SK-N-SH (cell line): ENCODE results near the gene ASTL. TPM values are rescaled to one million over a fixed set of nuclear protein-coding genes. Genes with fewer than 3 reads are reported as not detected.
A peak's percentile ranks its signal among the peaks of the same experiment; 100 is the strongest.

Experiments used
- CTCF ChIA-PET: fragments of 300-600, 350-600 bp; formaldehyde crosslinking; extraction: SDS; loops from one replicate; lab custom pipeline; 2021; lab: Yijun Ruan, JAX
- POLR2A ChIA-PET: fragments of 350-600 bp; sonication (Branson Sonifier 250); formaldehyde crosslinking; extraction: SDS; loops from one replicate; lab custom pipeline; 2020; ENCODE audit warnings: antibody characterized with exemption, inconsistent platforms; lab: Yijun Ruan, JAX
- DNase-seq: peaks from one replicate; pipeline ENCODE4 v3.0.0; 2012
- H2AFZ ChIP-seq: fragments of 200-600 bp; sonication (generic); 2 replicates; pipeline ENCODE4 v1.8.1; 2016; ENCODE audit warnings: antibody characterized with exemption, mild to moderate bottlenecking, low read depth
- H3F3A ChIP-seq: fragments of 200-600 bp; sonication (generic); replicated peaks from 2 replicates; pipeline ENCODE3; 2016; ENCODE audit warnings: antibody characterized with exemption, mild to moderate bottlenecking; ENCODE audit not compliant: insufficient read depth
- H3K27ac ChIP-seq, 2 experiments: fragments of 200-500 bp in 1 of 2; fragments of 200-600 bp in 1 of 2; sonication (Bioruptor generic) in 1 of 2; sonication (generic), shearing (Covaris generic) in 1 of 2; 2 replicates each; pipeline versions ENCODE4 v1.5.1 to v1.6.1; 2014 to 2016; ENCODE audit warnings: low read depth in 2 of 2, inconsistent platforms in 1 of 2, low read length in 1 of 2, mild to moderate bottlenecking in 1 of 2, mixed read lengths in 1 of 2
- H3K27me3 ChIP-seq: fragments of 200-600 bp; sonication (generic), shearing (Covaris generic); 2 replicates; pipeline ENCODE4 v1.6.1; 2016; ENCODE audit warnings: mixed run types; ENCODE audit not compliant: insufficient read depth
- H3K36me3 ChIP-seq, 2 experiments: fragments of 200-500 bp in 1 of 2; fragments of 200-600 bp in 1 of 2; sonication (Bioruptor generic) in 1 of 2; sonication (generic) in 1 of 2; replicated peaks in 1 of 2; 2 replicates each; pipeline versions ENCODE3 to v1.5.1; 2014 to 2016; ENCODE audit warnings: low read length in 1 of 2, mild to moderate bottlenecking in 1 of 2; ENCODE audit not compliant: insufficient read depth in 2 of 2, control insufficient read depth in 1 of 2
- H3K4me1 ChIP-seq, 2 experiments: fragments of 200-500 bp in 1 of 2; fragments of 200-600 bp in 1 of 2; sonication (Bioruptor generic) in 1 of 2; sonication (generic), shearing (Covaris generic) in 1 of 2; 2 replicates each; pipeline versions ENCODE4 v1.5.1 to v1.6.1; 2014 to 2016; ENCODE audit warnings: low read depth in 1 of 2, low read length in 1 of 2, mixed run types in 1 of 2; ENCODE audit not compliant: insufficient read depth in 2 of 2, control insufficient read depth in 1 of 2
- H3K4me2 ChIP-seq: fragments of 200-600 bp; sonication (generic), shearing (Covaris generic); 2 replicates; pipeline ENCODE4 v1.6.1; 2017; ENCODE audit warnings: mixed run types
- H3K4me3 ChIP-seq, 2 experiments: fragments of 200-500 bp in 1 of 2; fragments of 200-600 bp in 1 of 2; sonication (Bioruptor generic) in 1 of 2; sonication (generic), shearing (Covaris generic) in 1 of 2; 2 replicates each; pipeline versions ENCODE4 v1.5.1 to v1.8.1; 2014 to 2016; ENCODE audit warnings: low read depth in 2 of 2, inconsistent platforms in 1 of 2, low read length in 1 of 2, mild to moderate bottlenecking in 1 of 2, mixed read lengths in 1 of 2, moderate library complexity in 1 of 2
- H3K79me2 ChIP-seq: fragments of 200-600 bp; sonication (generic); 2 replicates; pipeline ENCODE4 v1.8.1; 2017; ENCODE audit warnings: mild to moderate bottlenecking; ENCODE audit not compliant: insufficient read depth
- H3K9ac ChIP-seq: fragments of 200-600 bp; sonication (generic); 2 replicates; pipeline ENCODE4 v1.6.1; 2017; ENCODE audit warnings: mixed run types
- H3K9me2 ChIP-seq: fragments of 200-600 bp; sonication (generic); 2 replicates; pipeline ENCODE4 v1.6.1; 2017; ENCODE audit warnings: mixed run types
- H3K9me3 ChIP-seq: fragments of 200-600 bp; sonication (generic); 2 replicates; pipeline ENCODE4 v1.6.1; 2017; ENCODE audit warnings: mixed run types, mild to moderate bottlenecking, moderate library complexity
- H4K20me1 ChIP-seq: fragments of 200-600 bp; sonication (generic); 2 replicates; pipeline ENCODE4 v1.6.1; 2017; ENCODE audit warnings: mild to moderate bottlenecking, mixed run types; ENCODE audit not compliant: insufficient read depth
- CHD2 ChIP-seq: fragments of 150-350 bp; IDR thresholded peaks from 2 replicates; pipeline ENCODE4 v1.6.1; 2018; ENCODE audit warnings: low read length; ENCODE audit not compliant: partially characterized antibody
- EZH2phosphoT487 ChIP-seq: fragments of 200-600 bp; sonication (generic); IDR thresholded peaks from 2 replicates; pipeline ENCODE4 v1.6.1; 2017; ENCODE audit warnings: low read depth, mixed run types, mild to moderate bottlenecking, antibody characterized with exemption, moderate library complexity, borderline replicate concordance
- FOXJ3 ChIP-seq: sonication (generic); formaldehyde crosslinking; IDR thresholded peaks from 2 replicates; pipeline ENCODE4 v1.5.1; 2020; ENCODE audit warnings: mild to moderate bottlenecking, missing genetic modification reagents
- FOXM1 ChIP-seq: IDR thresholded peaks from 2 replicates; pipeline ENCODE4 v1.4.0; 2012; ENCODE audit warnings: low read depth, mild to moderate bottlenecking
- GABPA ChIP-seq: IDR thresholded peaks from 2 replicates; pipeline ENCODE4 v1.4.0; 2012; ENCODE audit warnings: low read depth, mild to moderate bottlenecking
- JUND ChIP-seq: IDR thresholded peaks from 2 replicates; pipeline ENCODE4 v1.4.0; 2012
- MXI1 ChIP-seq: IDR thresholded peaks from 2 replicates; pipeline ENCODE4 v1.6.1; 2012; ENCODE audit warnings: mild to moderate bottlenecking, low read depth, low read length, improper control_type of control experiment
- PBX3 ChIP-seq: IDR thresholded peaks from 2 replicates; pipeline ENCODE4; 2012
- RAD21 ChIP-seq: IDR thresholded peaks from 2 replicates; pipeline ENCODE4 v1.6.1; 2012; ENCODE audit warnings: mild to moderate bottlenecking, low read length
- SIN3A ChIP-seq: IDR thresholded peaks from 2 replicates; pipeline ENCODE4 v1.6.1; 2012; ENCODE audit warnings: low read depth, mild to moderate bottlenecking, low read length, moderate library complexity, borderline replicate concordance
- SMC3 ChIP-seq: IDR thresholded peaks from 2 replicates; pipeline ENCODE4 v1.6.1; 2012; ENCODE audit warnings: low read depth, low read length, improper control_type of control experiment
- TCF12 ChIP-seq: IDR thresholded peaks from 2 replicates; pipeline ENCODE4 v1.4.0; 2012
- WGBS: methylation state at CpG from one replicate; pipeline ENCODE4 v1.1.6; 2017; ENCODE audit warnings: low lambda C conversion rate; 5-methylcytosine and 5-hydroxymethylcytosine counted together
- polyA plus RNA-seq, 3 experiments: library from polyadenylated mRNA; depleted of rRNA; stranded (reverse); fragments of >200 nt; gene quantifications; 2 replicates each; pipeline ENCODE4 v1.2.3, GENCODE V29; 2012

The ASTL gene
- polyA plus RNA-seq, 1 of the 3 experiments (the other 2 are of a cell fraction): not detected

DNA sequence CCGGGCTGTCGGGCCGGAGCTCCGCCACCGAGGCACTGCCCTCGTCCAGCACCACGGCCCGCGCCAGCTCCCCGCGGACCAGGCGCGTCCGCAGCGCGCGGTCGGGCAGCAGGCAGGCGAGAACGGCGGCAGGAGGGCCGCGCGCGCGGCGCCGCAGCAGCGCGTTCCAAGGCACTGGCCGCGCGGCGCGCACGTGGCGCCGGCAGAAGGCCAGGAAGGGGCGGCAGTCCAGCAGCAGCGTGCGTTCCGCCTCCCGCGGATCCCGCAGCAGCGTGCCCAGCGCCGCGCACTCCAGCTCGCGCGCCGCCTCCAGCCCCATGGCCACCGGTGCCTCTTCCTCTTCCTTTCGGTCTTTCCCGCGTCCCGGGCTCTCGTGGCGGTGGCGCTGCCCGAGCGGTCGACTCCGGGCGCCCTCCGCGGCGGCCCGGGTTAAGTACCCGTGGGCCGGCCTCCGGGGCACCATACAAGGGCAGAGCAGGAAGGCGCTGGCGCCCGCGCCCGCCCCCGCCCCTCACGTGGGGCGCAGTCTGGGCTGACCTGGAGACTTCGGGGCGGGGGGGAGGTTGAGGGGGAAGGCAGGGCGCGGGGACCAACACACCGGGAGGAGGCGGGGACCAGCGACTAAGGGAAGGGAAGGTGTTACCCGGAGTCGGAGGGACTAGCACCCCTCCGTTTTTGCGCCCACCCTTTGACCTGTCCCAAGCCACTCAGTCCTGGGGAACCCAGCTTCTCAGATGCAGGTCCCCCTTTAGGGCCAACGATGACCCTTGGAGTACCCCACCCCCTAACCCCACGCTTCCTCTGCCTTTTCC, 6.9 kb upstream of the ASTL start, which contains the start of gene DUSP2:
Gene DUSP2 (minus strand): TSS at position 405 of the 812 bp plus-strand sequence. CDS start 86 bp downstream, at position 319.
- TF ChIP-seq SMC3 (no peak), CHD2 (no peak), EZH2phosphoT487 (no peak), JUND (no peak)
- H3K4me1 ChIP-seq: peaks cover 33 to 58% of the 10 kb centered on the region in 2 experiments
- H3F3A ChIP-seq: peaks cover 29% of the 10 kb centered on the region
- no peaks in the 10 kb centered on the region for H3K36me3 ChIP-seq
- H3K27ac ChIP-seq: peak within 1 kb of the TSS; percentile 88 to 95
- no peaks in the 10 kb centered on the region for H3K27me3 ChIP-seq
- H3K4me2 ChIP-seq: peak within 1 kb of the TSS; percentile 69; the same call in 1 of the 2 replicates
- H4K20me1 ChIP-seq: no peaks in the 10 kb centered on the region
- H3K9ac ChIP-seq: peak within 1 kb of the TSS; percentile 62; the same call in 1 of the 2 replicates
- no peaks in the 10 kb centered on the region for H3K9me3 ChIP-seq
- ChIA-PET POLR2A (no interaction called here), CTCF (interaction anchor here (3.8 to 4.4 kb wide), 2 partner anchors 27 to 29 kb away, joined by 27 to 28 read pairs; partner anchors contain the start of gene ADRA2B)
- no peak within 1 kb of the TSS; a peak in 1 of 4 replicates for H3K4me3 ChIP-seq
- no peaks in the 10 kb centered on the region for H3K9me2 ChIP-seq
- WGBS: 97% methylated on average over 62 of the region's 94 CpGs
- H2AFZ ChIP-seq: peak within 1 kb of the TSS; percentile 37; the same call in 1 of the 2 replicates
- H3K79me2 ChIP-seq: peaks cover 12% of the 10 kb centered on the region; the same call in 1 of the 2 replicates
- DNase-seq: no peak

- no peak overlapping the region; a peak in 1 of 4 replicates for H3K27ac ChIP-seq
- H3K9me3 ChIP-seq: no peaks in the 10 kb centered on the region
- CTCF ChIA-PET: interaction anchor here (4.0 to 4.3 kb wide), 2 partner anchors 28 to 30 kb away, joined by 18 to 35 read pairs; partner anchors contain the start of gene ADRA2B
- peaks cover 12% of the 10 kb centered on the region; the same call in 1 of the 2 replicates for H3K79me2 ChIP-seq
- H3K4me1 ChIP-seq: peaks cover 33 to 58% of the 10 kb centered on the region in 2 experiments
- TF ChIP-seq RAD21: no peak
- TF ChIP-seq GABPA: no peak
- TF ChIP-seq PBX3: no peak
- no peak for TF ChIP-seq SIN3A
- TF ChIP-seq CHD2: no peak
- no peak for TF ChIP-seq FOXM1
- no peak for TF ChIP-seq EZH2phosphoT487
- TF ChIP-seq FOXJ3: no peak
- TF ChIP-seq MXI1: no peak
- no peak for TF ChIP-seq TCF12
- 91% methylated on average over 24 of the region's 35 CpGs for WGBS
- H3F3A ChIP-seq: peaks cover 29% of the 10 kb centered on the region
- no peak for DNase-seq
- POLR2A ChIA-PET: no interaction called here
- no peak overlapping the region for H3K4me3 ChIP-seq
- no peaks in the 10 kb centered on the region for H4K20me1 ChIP-seq
- no peak overlapping the region for H3K9ac ChIP-seq
- H3K9me2 ChIP-seq: no peaks in the 10 kb centered on the region
- no peak overlapping the region for H2AFZ ChIP-seq
- no peaks in the 10 kb centered on the region for H3K27me3 ChIP-seq
- no peaks in the 10 kb centered on the region for H3K36me3 ChIP-seq
- no peak overlapping the region for H3K4me2 ChIP-seq
Observed at GRCh38 chr2:96144481-96145035, 6.3 kb upstream of the ASTL start.
